Stomach (tissue), 4 donors: ENCODE results near the gene RGL3.

Experiments
- EP300 ChIP-seq: sonication (generic); formaldehyde crosslinking; IDR thresholded peaks from one replicate; pipeline ENCODE4 v1.6.1; 2017; ENCODE audit warnings: antibody characterized with exemption
- POLR2A ChIP-seq, 4 donors: fragments of 450-650 bp; IDR thresholded peaks; one replicate each; pipeline ENCODE4 v1.6.1; 2016; ENCODE audit warnings: antibody characterized with exemption in 4 of 4, control low read depth in 2 of 4, mild to moderate bottlenecking in 1 of 4, moderate library complexity in 1 of 4

DNA sequence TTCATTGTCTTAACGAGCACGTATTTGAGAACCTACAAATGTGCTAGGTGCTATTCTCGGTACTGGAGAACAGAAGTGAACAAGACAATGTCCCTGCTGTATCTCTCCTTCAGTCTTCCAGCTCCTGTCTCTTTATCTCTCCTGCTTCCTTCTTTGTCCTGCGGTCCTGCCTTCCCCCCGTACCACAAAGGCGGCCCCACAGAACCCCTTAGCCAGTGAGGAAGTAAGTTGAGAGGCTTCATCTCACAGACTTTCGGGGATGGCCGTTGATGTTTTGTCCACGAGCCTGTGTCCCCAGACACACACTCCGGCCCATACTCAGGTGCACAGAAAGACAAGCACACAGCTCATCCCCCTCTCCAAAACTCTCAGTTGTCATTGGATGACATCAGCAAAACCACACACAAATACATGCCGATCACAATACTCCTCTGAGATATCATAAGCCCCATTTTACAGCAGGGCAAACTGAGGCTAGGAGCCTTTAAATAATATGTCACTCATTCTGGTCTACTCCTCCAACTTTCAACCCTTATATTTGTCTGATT lies 45.2 kb downstream of the RGL3 start:
- TF ChIP-seq EP300 = no peak
- TF ChIP-seq POLR2A (IDR thresholded peaks at IDR 0.05) = no peak
